Activated CD4-positive, alpha-beta T cell treated with anti-CD3 and anti-CD28 coated beads, Interleukin-2, Interleukin-6, amounts not matched to agents 100 ng/mL and 50 ng/mL, durations not matched to agents 16 hours and 8 hours (primary cell): ENCODE results near the gene DNAJB11.

ENCODE experiments used
- DNase-seq: peaks from one replicate; pipeline ENCODE4 v3.0.0-alpha.2; 2020

Gene DNAJB11

GRCh38 chr3:186598108-186598784 lies 27.7 kb downstream of the DNAJB11 start:
- no peak for DNase-seq

- no peak for DNase-seq
Measured at GRCh38 chr3:186598794-186599141, 28.2 kb downstream of the DNAJB11 start.

- no peak for DNase-seq
Measured at GRCh38 chr3:186599142-186599784, 28.7 kb downstream of the DNAJB11 start.

GRCh38 chr3:186599785-186600166 lies 29.3 kb downstream of the DNAJB11 start:
- DNase-seq, result no peak

- DNase-seq, result no peak
Measured at GRCh38 chr3:186600896-186601295, 30.4 kb downstream of the DNAJB11 start.

- DNase-seq, result no peak
Measured at GRCh38 chr3:186603159-186603558, 32.6 kb downstream of the DNAJB11 start.

- no peak for DNase-seq
Measured at GRCh38 chr3:186605078-186605477, 34.6 kb downstream of the DNAJB11 start.

GRCh38 chr3:186605561-186606545 lies 35.3 kb downstream of the DNAJB11 start:
- DNase-seq, result no peak

- DNase-seq, result no peak
Measured at GRCh38 chr3:186608624-186609215, 38.2 kb downstream of the DNAJB11 start.

GRCh38 chr3:186609247-186609868 lies 38.8 kb downstream of the DNAJB11 start:
- no peak for DNase-seq

GRCh38 chr3:186612065-186612464 lies 41.5 kb downstream of the DNAJB11 start:
- DNase-seq, result no peak

- no peak for DNase-seq
Measured at GRCh38 chr3:186612721-186613636, 42.5 kb downstream of the DNAJB11 start, which contains the start of gene AHSG. Gene AHSG, plus strand, starts transcription at chr3:186613060. Its CDS starts 82 bp downstream, at chr3:186613142.

- no peak for DNase-seq
Measured at GRCh38 chr3:186613637-186614265, 43.2 kb downstream of the DNAJB11 start.

- no peak for DNase-seq
Measured at GRCh38 chr3:186614266-186614596, 43.7 kb downstream of the DNAJB11 start.

GRCh38 chr3:186614597-186615483 lies 44.3 kb downstream of the DNAJB11 start:
- DNase-seq, result peak; percentile 89

GRCh38 chr3:186616299-186616617 lies 45.7 kb downstream of the DNAJB11 start:
- DNase-seq, result no peak

- peak; percentile 91 for DNase-seq
Measured at GRCh38 chr3:186617036-186617946, 46.8 kb downstream of the DNAJB11 start.

GRCh38 chr3:186618318-186618938 lies 47.9 kb downstream of the DNAJB11 start:
- DNase-seq, result no peak

- DNase-seq, result no peak
Measured at GRCh38 chr3:186619787-186620212, 49.3 kb downstream of the DNAJB11 start.
